Kasumi-1 (cell line): ENCODE data around the gene ATG9B.

Experiments
- DNase-seq, 2 experiments: peaks; one replicate each; lab custom pipeline; 2025; lab: John Stamatoyannopoulos, UW

ATG9B gene

GRCh38 chr7:151024435-151025056, at the start of gene ATG9B:
Gene ATG9B, minus strand, starts transcription at chr7:151024494. Its CDS starts 71 bp downstream, at chr7:151024423.
- DNase-seq = no peak

- DNase-seq = no peak
These were observed 49.7 kb upstream of the ATG9B start for GRCh38 chr7:151073990-151074389.

GRCh38 chr7:151071032-151071866, 47.0 kb upstream of the ATG9B start:
- DNase-seq = no peak

GRCh38 chr7:151070574-151070960, 46.3 kb upstream of the ATG9B start:
- no peak for DNase-seq

- DNase-seq = no peak
These were observed 45.7 kb upstream of the ATG9B start for GRCh38 chr7:151069841-151070573.

- no peak for DNase-seq
These were observed 43.9 kb upstream of the ATG9B start for GRCh38 chr7:151068069-151068773.

- DNase-seq = no peak
These were observed 42.1 kb upstream of the ATG9B start for GRCh38 chr7:151066273-151066974.

GRCh38 chr7:151065516-151065915, 41.2 kb upstream of the ATG9B start:
- no peak for DNase-seq

- DNase-seq = no peak
These were observed 40.7 kb upstream of the ATG9B start for GRCh38 chr7:151064993-151065392.

- DNase-seq = no peak
These were observed 40.2 kb upstream of the ATG9B start for GRCh38 chr7:151064454-151064853.

- no peak for DNase-seq
These were observed 38.9 kb upstream of the ATG9B start for GRCh38 chr7:151063212-151063561.

GRCh38 chr7:151062399-151063211, 38.3 kb upstream of the ATG9B start:
- DNase-seq = no peak

- DNase-seq = no peak
These were observed 37.8 kb upstream of the ATG9B start for GRCh38 chr7:151062111-151062398.

GRCh38 chr7:151061213-151062110, 37.2 kb upstream of the ATG9B start:
- DNase-seq = no peak

- peak; percentile 15 to 33 for DNase-seq
These were observed 36.3 kb upstream of the ATG9B start for GRCh38 chr7:151060416-151061212.

GRCh38 chr7:151060113-151060415, 35.8 kb upstream of the ATG9B start:
- no peak for DNase-seq

GRCh38 chr7:151059367-151060112, 35.2 kb upstream of the ATG9B start, which contains the start of gene SLC4A2:
Gene SLC4A2, plus strand, starts transcription at chr7:151059589. Its CDS starts 2,399 bp downstream, at chr7:151061988.
- DNase-seq = peak; percentile 63 to 67

GRCh38 chr7:151058781-151059366, 34.6 kb upstream of the ATG9B start:
- no peak for DNase-seq
